ENCODE data around the gene RAI1. TPM values are rescaled to one million over a fixed set of nuclear protein-coding genes. Genes with fewer than 3 reads are reported as not detected.

Gene RAI1
- total and polyA plus RNA-seq, 10 of the 15 experiments (the other 5 are each of a cell fraction or from before 2014, with no cell fraction given) = 0.66 to 37.7 (median 6.0) TPM

DNA sequence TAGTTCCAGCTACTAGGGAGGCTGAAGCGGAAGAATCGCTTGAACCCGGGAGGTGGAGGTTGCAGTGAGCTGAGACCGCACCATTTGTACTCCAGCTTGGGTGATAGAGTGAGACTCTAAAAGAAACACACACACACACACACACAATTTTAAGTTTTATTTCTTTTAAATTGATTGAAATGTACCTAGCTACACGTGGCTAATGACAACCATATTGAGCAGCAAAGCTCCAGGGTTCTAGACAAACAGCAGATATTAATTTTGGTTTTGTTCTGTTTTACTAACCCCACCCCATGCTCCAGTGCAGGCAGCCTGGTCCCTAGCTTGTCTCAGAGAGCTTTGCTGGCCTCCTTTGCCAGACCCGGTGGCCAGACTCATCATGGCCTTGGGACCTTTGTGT is 16.0 kb upstream of the RAI1 start (continued):
- TF ChIP-seq, protein P1, sequence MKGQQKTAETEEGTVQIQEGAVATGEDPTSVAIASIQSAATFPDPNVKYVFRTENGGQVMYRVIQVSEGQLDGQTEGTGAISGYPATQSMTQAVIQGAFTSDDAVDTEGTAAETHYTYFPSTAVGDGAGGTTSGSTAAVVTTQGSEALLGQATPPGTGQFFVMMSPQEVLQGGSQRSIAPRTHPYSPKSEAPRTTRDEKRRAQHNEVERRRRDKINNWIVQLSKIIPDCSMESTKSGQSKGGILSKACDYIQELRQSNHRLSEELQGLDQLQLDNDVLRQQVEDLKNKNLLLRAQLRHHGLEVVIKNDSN (IDR thresholded peaks at IDR 0.05; ENCODE audit: borderline replicate concordance, extremely low read length, insufficient read depth, low read depth, low read length) = no peak
- no peak for TF ChIP-seq MYB (IDR thresholded peaks at IDR 0.05; ENCODE audit: borderline replicate concordance, low read depth, low read length)

DNA sequence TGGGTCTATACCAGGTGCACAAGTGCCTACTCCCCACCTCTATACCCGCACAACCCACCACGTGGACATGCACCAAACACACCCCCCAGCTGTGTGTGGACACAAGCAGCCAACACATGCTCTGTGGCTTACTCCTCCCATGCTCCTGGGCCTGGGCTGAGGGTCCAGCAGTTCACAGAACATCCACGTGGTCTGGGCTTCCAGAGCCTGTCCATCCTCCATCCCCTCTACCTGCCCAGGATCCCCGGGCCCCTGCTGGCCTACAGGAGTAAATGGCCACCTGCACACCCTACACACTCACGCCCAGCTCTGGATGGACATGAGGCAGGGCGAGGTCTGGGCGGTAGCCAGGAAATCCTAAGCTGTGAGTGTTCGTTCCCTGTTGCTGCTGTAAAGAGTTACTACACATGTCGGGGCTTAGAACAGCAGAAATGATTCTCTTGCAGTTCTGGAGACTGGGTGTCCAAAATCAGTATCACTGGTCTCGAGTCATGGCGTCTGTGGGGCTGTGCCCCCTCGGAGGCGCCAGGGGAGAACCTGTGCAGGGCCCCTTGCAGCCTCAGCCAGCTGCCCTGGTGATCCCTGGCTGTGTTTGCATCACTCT is 15.0 kb upstream of the RAI1 start:
- WGBS (ENCODE audit: insufficient coverage, insufficient replicate concordance, low lambda C conversion rate, missing lambda C conversion rate) = 38% methylated on average over 12 of the region's 13 CpGs
- Histone ChIP-seq H3K9ac (ENCODE audit: control insufficient read depth, insufficient read depth, low read length) (no peak overlapping the region), H3K36me3 (ENCODE audit: control insufficient read depth in 2 of 2, insufficient read depth in 2 of 2, low read length in 1 of 2) (no peaks in the 10 kb centered on the region), H3K4me1 (ENCODE audit: control insufficient read depth, insufficient read depth, low read length) (peaks cover 28% of the 10 kb centered on the region), H2AFZ (ENCODE audit: control insufficient read depth, low read depth, low read length) (no peak overlapping the region), H3K27me3 (replicated peaks in 1 of 2; ENCODE audit: control insufficient read depth in 2 of 2, insufficient read depth in 2 of 2, low read length in 1 of 2) (no peaks in the 10 kb centered on the region; a peak in 1 of 4 replicates), H3K27ac (ENCODE audit: control insufficient read depth, insufficient read depth) (no peak overlapping the region), H4K20me1 (ENCODE audit: control insufficient read depth, insufficient read depth) (no peaks in the 10 kb centered on the region), H3K4me3 (no peak overlapping the region), H3K9me3 (replicated peaks; ENCODE audit: control insufficient read depth, insufficient read depth, low read length) (no peaks in the 10 kb centered on the region), H3K4me2 (ENCODE audit: control insufficient read depth, insufficient read depth) (no peak overlapping the region), H3K79me2 (ENCODE audit: control insufficient read depth, insufficient read depth, low read length) (no peaks in the 10 kb centered on the region)
- intact Hi-C loops (cut with micrococcal nuclease; ENCODE audit: unreplicated experiment) (no loop called here), in situ Hi-C loops (cut with MboI) (no loop called here)
- SMC1A ChIA-PET (ENCODE audit: uncharacterized antibody, unreplicated experiment) = interaction anchor here (1.1 to 1.3 kb wide), 2 partner anchors 24 to 252 kb away, joined by 3 to 4 read pairs; no protein-coding TSS in a partner anchor
- RAD21 ChIA-PET (ENCODE audit: unreplicated experiment) = no interaction called here
- ATAC-seq (no peak), DNase-seq (ENCODE audit: low read depth, low spot score) (no peak), FAIRE-seq (no peak)
- BruUV-seq (replicated peaks) = no TSS peak
- TF ChIP-seq HDAC2 (IDR thresholded peaks at IDR 0.05) (no peak), GABPA (IDR thresholded peaks at IDR 0.05; ENCODE audit: low read depth) (no peak), PML (IDR thresholded peaks at IDR 0.05; ENCODE audit: low read length) (no peak), CHD2 (IDR thresholded peaks at IDR 0.05; ENCODE audit: borderline replicate concordance, low read depth, low read length) (no peak), ZBTB11 (CRISPR knock-in tag; IDR thresholded peaks at IDR 0.05) (no peak), RUNX3 (IDR thresholded peaks at IDR 0.05; ENCODE audit: low read length) (no peak), BCL3 (IDR thresholded peaks at IDR 0.05; ENCODE audit: borderline replicate concordance, insufficient read depth, low read depth, low read length, poor library complexity, severe bottlenecking) (no peak), E2F8 (IDR thresholded peaks at IDR 0.05; ENCODE audit: low read depth, partially characterized antibody) (no peak)
- TF ChIP-seq, protein P2, sequence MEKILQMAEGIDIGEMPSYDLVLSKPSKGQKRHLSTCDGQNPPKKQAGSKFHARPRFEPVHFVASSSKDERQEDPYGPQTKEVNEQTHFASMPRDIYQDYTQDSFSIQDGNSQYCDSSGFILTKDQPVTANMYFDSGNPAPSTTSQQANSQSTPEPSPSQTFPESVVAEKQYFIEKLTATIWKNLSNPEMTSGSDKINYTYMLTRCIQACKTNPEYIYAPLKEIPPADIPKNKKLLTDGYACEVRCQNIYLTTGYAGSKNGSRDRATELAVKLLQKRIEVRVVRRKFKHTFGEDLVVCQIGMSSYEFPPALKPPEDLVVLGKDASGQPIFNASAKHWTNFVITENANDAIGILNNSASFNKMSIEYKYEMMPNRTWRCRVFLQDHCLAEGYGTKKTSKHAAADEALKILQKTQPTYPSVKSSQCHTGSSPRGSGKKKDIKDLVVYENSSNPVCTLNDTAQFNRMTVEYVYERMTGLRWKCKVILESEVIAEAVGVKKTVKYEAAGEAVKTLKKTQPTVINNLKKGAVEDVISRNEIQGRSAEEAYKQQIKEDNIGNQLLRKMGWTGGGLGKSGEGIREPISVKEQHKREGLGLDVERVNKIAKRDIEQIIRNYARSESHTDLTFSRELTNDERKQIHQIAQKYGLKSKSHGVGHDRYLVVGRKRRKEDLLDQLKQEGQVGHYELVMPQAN (conservative IDR thresholded peaks at IDR 0.05) = no peak
- CTCF ChIA-PET = no interaction called here
- POLR2A ChIA-PET = interaction anchor here (1.5 kb wide), 1 partner anchor 9 kb away, joined by 4 read pairs; no protein-coding TSS in a partner anchor
